SK-N-SH treated with all-trans-retinoic acid at 6 μM for 48 hours (cell line): ENCODE measurements around the gene DSE.

Experiments used
- ATAC-seq: fragments of 200-7000 bp; cut with Tn5 transposase; 3 replicates; pipeline ENCODE4 v1.9.1; 2020; ENCODE audit warnings: mild to moderate bottlenecking, moderate library complexity
- ARNTL ChIP-seq: fragments of 450-650 bp; formaldehyde crosslinking; IDR thresholded peaks from 2 replicates; pipeline ENCODE4 v1.5.0; 2020; ENCODE audit warnings: low read depth, mild to moderate bottlenecking, moderate library complexity, borderline replicate concordance
- BACH2 ChIP-seq: fragments of 250-450 bp; sonication (Bioruptor Pico); IDR thresholded peaks from 2 replicates; pipeline ENCODE4 v1.9.0; 2021; ENCODE audit warnings: mild to moderate bottlenecking, borderline replicate concordance
- CSDC2 ChIP-seq: fragments of 250-450 bp; sonication (Bioruptor Pico); IDR thresholded peaks from 2 replicates; pipeline ENCODE4 v1.5.0; 2020; ENCODE audit warnings: mild to moderate bottlenecking, moderate library complexity
- CSRNP3 ChIP-seq: fragments of 250-450 bp; sonication (Bioruptor Pico); IDR thresholded peaks from 2 replicates; pipeline ENCODE4 v1.5.1; 2021; ENCODE audit warnings: mild to moderate bottlenecking, moderate library complexity
- ESRRG ChIP-seq: fragments of 250-450 bp; sonication (Bioruptor Pico); IDR thresholded peaks from 2 replicates; pipeline ENCODE4 v1.6.1; 2021; ENCODE audit warnings: mild to moderate bottlenecking
- GLIS3 ChIP-seq: fragments of 250-450 bp; sonication (Bioruptor Pico); IDR thresholded peaks from 2 replicates; pipeline ENCODE4 v1.5.0; 2020; ENCODE audit warnings: mild to moderate bottlenecking, moderate library complexity
- OSR1 ChIP-seq: fragments of 250-450 bp; sonication (Bioruptor Pico); IDR thresholded peaks from 2 replicates; pipeline ENCODE4 v1.8.0; 2022; ENCODE audit warnings: moderate library complexity, mild to moderate bottlenecking, inconsistent platforms
- PATZ1 ChIP-seq: fragments of 250-450 bp; sonication (Bioruptor Pico); IDR thresholded peaks from 2 replicates; pipeline ENCODE4 v1.8.0; 2020; ENCODE audit warnings: mild to moderate bottlenecking, moderate library complexity, borderline replicate concordance
- PPARA ChIP-seq: fragments of 250-450 bp; sonication (Bioruptor Pico); IDR thresholded peaks from 2 replicates; pipeline ENCODE4 v1.5.0; 2020; ENCODE audit warnings: mild to moderate bottlenecking, borderline replicate concordance
- RARB ChIP-seq: fragments of 250-450 bp; sonication (Bioruptor Pico); IDR thresholded peaks from 2 replicates; pipeline ENCODE4 v1.8.0; 2021; ENCODE audit warnings: mild to moderate bottlenecking, moderate library complexity
- SNAI2 ChIP-seq: fragments of 250-450 bp; sonication (Bioruptor Pico); IDR thresholded peaks from 2 replicates; pipeline ENCODE4 v1.5.0; 2020; ENCODE audit warnings: mild to moderate bottlenecking, moderate library complexity
- TCF4 ChIP-seq: fragments of 250-450 bp; sonication (Bioruptor Pico); IDR thresholded peaks from 2 replicates; pipeline ENCODE4 v1.8.0; 2021; ENCODE audit warnings: mild to moderate bottlenecking, moderate library complexity, borderline replicate concordance
- TOX ChIP-seq: fragments of 250-450 bp; sonication (Bioruptor Pico); IDR thresholded peaks from 2 replicates; pipeline ENCODE4 v1.8.0; 2021; ENCODE audit warnings: mild to moderate bottlenecking, moderate library complexity, borderline replicate concordance
- TSHZ2 ChIP-seq: fragments of 250-450 bp; sonication (Bioruptor Pico); IDR thresholded peaks from 2 replicates; pipeline ENCODE4 v1.5.0; 2020; ENCODE audit warnings: mild to moderate bottlenecking, moderate library complexity
- ZC3H10 ChIP-seq: fragments of 250-450 bp; sonication (Bioruptor Pico); IDR thresholded peaks from 2 replicates; pipeline ENCODE4 v1.5.1; 2021; ENCODE audit warnings: mild to moderate bottlenecking, moderate library complexity
- ZFP3 ChIP-seq: fragments of 250-450 bp; sonication (Bioruptor Pico); IDR thresholded peaks from 2 replicates; pipeline ENCODE4 v1.5.0; 2020; ENCODE audit warnings: mild to moderate bottlenecking, moderate library complexity
- ZFP30 ChIP-seq: fragments of 450-650 bp; formaldehyde crosslinking; IDR thresholded peaks from 2 replicates; pipeline ENCODE4 v1.5.0; 2022; ENCODE audit warnings: mild to moderate bottlenecking, moderate library complexity
- ZNF565 ChIP-seq: fragments of 450-650 bp; formaldehyde crosslinking; conservative IDR thresholded peaks from 2 replicates; pipeline ENCODE4 v1.5.0; 2020; ENCODE audit warnings: low read depth, mild to moderate bottlenecking, moderate library complexity
- ZNF70 ChIP-seq: fragments of 450-650 bp; formaldehyde crosslinking; IDR thresholded peaks from 2 replicates; pipeline ENCODE4 v1.5.0; 2020; ENCODE audit warnings: mild to moderate bottlenecking, moderate library complexity
- ZNF8 ChIP-seq: fragments of 450-650 bp; formaldehyde crosslinking; IDR thresholded peaks from 2 replicates; pipeline ENCODE4 v1.5.0; 2020; ENCODE audit warnings: mild to moderate bottlenecking, moderate library complexity

DSE gene

GRCh38 chr6:116385921-116386320, 15.2 kb downstream of the DSE start:
- peak; percentile 52 for ATAC-seq
- no peak for TF ChIP-seq ARNTL
- no peak for TF ChIP-seq TOX (CRISPR knock-in tag)
- TF ChIP-seq CSDC2 = no peak
- no peak for TF ChIP-seq ZFP30 (CRISPR knock-in tag)
- no peak for TF ChIP-seq ESRRG
- TF ChIP-seq GLIS3 (CRISPR knock-in tag) = no peak
- no peak for TF ChIP-seq PPARA
- no peak for TF ChIP-seq CSRNP3
- TF ChIP-seq SNAI2 (CRISPR knock-in tag) = no peak
- no peak for TF ChIP-seq ZNF70
- no peak for TF ChIP-seq ZNF565 (CRISPR knock-in tag)
- no peak for TF ChIP-seq PATZ1 (CRISPR knock-in tag)
- no peak for TF ChIP-seq OSR1
- TF ChIP-seq ZC3H10 = no peak
- no peak for TF ChIP-seq ZFP3 (CRISPR knock-in tag)
- TF ChIP-seq RARB (CRISPR knock-in tag) = no peak
- no peak for TF ChIP-seq TSHZ2 (CRISPR knock-in tag)

DNA sequence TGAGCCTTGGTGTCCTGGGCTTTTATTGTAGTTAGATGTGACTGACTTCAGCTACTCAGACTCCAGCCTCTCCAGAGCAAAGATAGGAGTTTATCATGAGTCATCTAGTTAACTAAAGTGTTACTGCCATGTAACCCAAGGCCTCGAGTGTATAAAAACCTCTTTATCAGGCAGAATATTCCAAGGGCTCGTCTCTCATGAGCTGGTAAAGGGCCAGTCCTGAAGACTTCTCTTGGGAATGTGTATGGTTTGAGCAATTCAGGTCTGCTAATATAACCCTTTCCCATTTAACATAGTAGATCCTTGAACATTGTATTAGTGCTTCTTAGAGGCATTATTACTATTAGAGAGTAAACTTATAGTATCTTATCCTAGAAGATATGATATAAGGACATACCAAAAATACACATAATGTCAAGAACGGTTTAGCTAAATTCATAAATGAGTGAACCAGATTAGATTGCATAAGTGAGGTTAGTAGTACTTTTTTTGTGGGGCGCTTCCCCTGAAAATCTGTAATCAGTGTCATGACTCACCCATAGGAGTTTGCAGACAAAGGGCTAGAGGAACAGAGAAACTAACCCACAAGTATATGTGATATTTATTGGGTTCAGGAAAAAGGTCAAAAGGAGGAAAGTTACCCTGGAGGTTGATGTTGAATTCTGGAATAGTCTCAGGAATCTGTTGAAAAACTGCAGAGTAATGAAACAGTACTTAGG, 16.0 kb downstream of the DSE start:
- peak; percentile 75 for ATAC-seq

GRCh38 chr6:116387374-116387773, 16.6 kb downstream of the DSE start:
- ATAC-seq = peak; percentile 13; the same call in 1 of the 3 replicates
- no peak for TF ChIP-seq CSDC2
- no peak for TF ChIP-seq SNAI2 (CRISPR knock-in tag)
- no peak for TF ChIP-seq TCF4
- TF ChIP-seq TSHZ2 (CRISPR knock-in tag) = no peak
- no peak for TF ChIP-seq RARB (CRISPR knock-in tag)
- no peak for TF ChIP-seq ARNTL
- no peak for TF ChIP-seq OSR1

More for the DNA sequence above, 16.0 kb downstream of the DSE start:
- peak; percentile 83; the same call in 1 of the 2 replicates for TF ChIP-seq ZFP3 (CRISPR knock-in tag)
- no peak for TF ChIP-seq PPARA

GRCh38 chr6:116388924-116389323, 18.2 kb downstream of the DSE start:
- ATAC-seq = no peak
- no peak for TF ChIP-seq ZFP3 (CRISPR knock-in tag)
- TF ChIP-seq CSDC2 = no peak
- TF ChIP-seq ESRRG = no peak
- no peak for TF ChIP-seq ARNTL
- no peak for TF ChIP-seq SNAI2 (CRISPR knock-in tag)
- TF ChIP-seq ZFP30 (CRISPR knock-in tag) = no peak
- no peak for TF ChIP-seq BACH2
- TF ChIP-seq RARB (CRISPR knock-in tag) = no peak
- no peak for TF ChIP-seq OSR1
- TF ChIP-seq ZNF8 (CRISPR knock-in tag) = no peak
